ENCODE measurements around the gene PTPRQ. TPM values are rescaled to one million over a fixed set of nuclear protein-coding genes. Genes with fewer than 3 reads are reported as not detected.

PTPRQ gene
- total RNA-seq, 2 donors from 2014 or later: not detected

- Mint-ChIP-seq H3K4me3 (no peak overlapping the region), H3K4me1 (ENCODE audit: low read depth in 2 of 2) (no peaks in the 10 kb centered on the region), H3K27me3 (no peaks in the 10 kb centered on the region), H3K9me3 (peaks cover 11% of the 10 kb centered on the region), H3K36me3 (no peaks in the 10 kb centered on the region), H3K27ac (no peak overlapping the region)
- DNase-seq (ENCODE audit: low spot score) (no peak), ATAC-seq (no peak)
Observed at GRCh38 chr12:80607361-80608135, 163.5 kb downstream of the PTPRQ start.

GRCh38 chr12:80617733-80618132, 173.7 kb downstream of the PTPRQ start:
- no peaks in the 10 kb centered on the region for H3K27me3 Mint-ChIP-seq
- no peak overlapping the region for H3K27ac Mint-ChIP-seq
- no peaks in the 10 kb centered on the region for H3K36me3 Mint-ChIP-seq
- no peaks in the 10 kb centered on the region for H3K9me3 Mint-ChIP-seq
- DNase-seq (ENCODE audit: low spot score) (no peak), ATAC-seq (no peak)
- H3K4me1 Mint-ChIP-seq (ENCODE audit: low read depth in 2 of 2): no peaks in the 10 kb centered on the region
- H3K4me3 Mint-ChIP-seq: no peak overlapping the region

- no peaks in the 10 kb centered on the region for H3K36me3 Mint-ChIP-seq
- H3K27me3 Mint-ChIP-seq: no peaks in the 10 kb centered on the region
- H3K27ac Mint-ChIP-seq: no peak overlapping the region
- no peak overlapping the region for H3K4me3 Mint-ChIP-seq
- no peaks in the 10 kb centered on the region for H3K4me1 Mint-ChIP-seq (ENCODE audit: low read depth in 2 of 2)
- ATAC-seq (no peak), DNase-seq (ENCODE audit: low spot score) (no peak)
- H3K9me3 Mint-ChIP-seq: no peaks in the 10 kb centered on the region
Observed at GRCh38 chr12:80620281-80620680, 176.2 kb downstream of the PTPRQ start.

GRCh38 chr12:80622271-80622670, 178.2 kb downstream of the PTPRQ start:
- no peaks in the 10 kb centered on the region for H3K4me1 Mint-ChIP-seq (ENCODE audit: low read depth in 2 of 2)
- H3K9me3 Mint-ChIP-seq: no peaks in the 10 kb centered on the region
- DNase-seq (ENCODE audit: low spot score) (no peak), ATAC-seq (no peak)
- no peaks in the 10 kb centered on the region for H3K27me3 Mint-ChIP-seq
- H3K4me3 Mint-ChIP-seq: no peak overlapping the region
- H3K27ac Mint-ChIP-seq: no peak overlapping the region
- no peaks in the 10 kb centered on the region for H3K36me3 Mint-ChIP-seq

GRCh38 chr12:80625051-80625450, 181.0 kb downstream of the PTPRQ start:
- Mint-ChIP-seq H3K36me3 (no peaks in the 10 kb centered on the region), H3K27ac (no peak overlapping the region), H3K4me1 (ENCODE audit: low read depth in 2 of 2) (no peaks in the 10 kb centered on the region), H3K9me3 (peaks cover 5% of the 10 kb centered on the region), H3K4me3 (no peak overlapping the region), H3K27me3 (no peaks in the 10 kb centered on the region)
- DNase-seq (ENCODE audit: low spot score): no peak
- ATAC-seq: no peak

GRCh38 chr12:80625901-80626300, 181.9 kb downstream of the PTPRQ start:
- H3K27ac Mint-ChIP-seq: no peak overlapping the region
- H3K4me1 Mint-ChIP-seq (ENCODE audit: low read depth in 2 of 2): no peaks in the 10 kb centered on the region
- no peak overlapping the region for H3K4me3 Mint-ChIP-seq
- ATAC-seq (no peak), DNase-seq (ENCODE audit: low spot score) (no peak)
- peaks cover 7% of the 10 kb centered on the region for H3K9me3 Mint-ChIP-seq
- no peaks in the 10 kb centered on the region for H3K36me3 Mint-ChIP-seq
- H3K27me3 Mint-ChIP-seq: no peaks in the 10 kb centered on the region

GRCh38 chr12:80627782-80628181, 183.7 kb downstream of the PTPRQ start:
- Mint-ChIP-seq H3K9me3 (peaks cover 14% of the 10 kb centered on the region), H3K4me3 (no peak overlapping the region), H3K27ac (no peak overlapping the region), H3K36me3 (no peaks in the 10 kb centered on the region), H3K27me3 (no peaks in the 10 kb centered on the region), H3K4me1 (ENCODE audit: low read depth in 2 of 2) (no peaks in the 10 kb centered on the region)
- DNase-seq (ENCODE audit: low spot score) (no peak), ATAC-seq (no peak)

GRCh38 chr12:80632835-80633234, 188.8 kb downstream of the PTPRQ start:
- no peak for ATAC-seq
- no peaks in the 10 kb centered on the region for H3K27me3 Mint-ChIP-seq
- H3K27ac Mint-ChIP-seq: no peak overlapping the region
- no peak for DNase-seq (ENCODE audit: low spot score)
- H3K36me3 Mint-ChIP-seq: no peaks in the 10 kb centered on the region
- H3K9me3 Mint-ChIP-seq: peaks cover 14% of the 10 kb centered on the region
- H3K4me3 Mint-ChIP-seq: no peak overlapping the region
- H3K4me1 Mint-ChIP-seq (ENCODE audit: low read depth in 2 of 2): no peaks in the 10 kb centered on the region

GRCh38 chr12:80634903-80635302, 190.9 kb downstream of the PTPRQ start:
- Mint-ChIP-seq H3K9me3 (peaks cover 10% of the 10 kb centered on the region), H3K4me1 (ENCODE audit: low read depth in 2 of 2) (no peaks in the 10 kb centered on the region), H3K36me3 (no peaks in the 10 kb centered on the region), H3K27me3 (no peaks in the 10 kb centered on the region), H3K27ac (no peak overlapping the region), H3K4me3 (no peak overlapping the region)
- no peak for ATAC-seq
- no peak for DNase-seq (ENCODE audit: low spot score)

- H3K4me1 Mint-ChIP-seq (ENCODE audit: low read depth in 2 of 2): no peaks in the 10 kb centered on the region
- ATAC-seq (no peak), DNase-seq (ENCODE audit: low spot score) (no peak)
- H3K9me3 Mint-ChIP-seq: peaks cover 5% of the 10 kb centered on the region
- no peaks in the 10 kb centered on the region for H3K27me3 Mint-ChIP-seq
- peaks cover 2% of the 10 kb centered on the region for H3K36me3 Mint-ChIP-seq
- no peak overlapping the region for H3K27ac Mint-ChIP-seq
- no peak overlapping the region for H3K4me3 Mint-ChIP-seq
Observed at GRCh38 chr12:80636832-80637231, 192.8 kb downstream of the PTPRQ start.

- no peak for ATAC-seq
- H3K36me3 Mint-ChIP-seq: peaks cover 6% of the 10 kb centered on the region
Observed at GRCh38 chr12:80641936-80642335, 197.9 kb downstream of the PTPRQ start.

GRCh38 chr12:80643961-80644360, 199.9 kb downstream of the PTPRQ start:
- no peak for DNase-seq (ENCODE audit: low spot score)
- H3K9me3 Mint-ChIP-seq: peaks cover 5% of the 10 kb centered on the region
- no peaks in the 10 kb centered on the region for H3K27me3 Mint-ChIP-seq
- H3K4me3 Mint-ChIP-seq: no peak overlapping the region
- no peak overlapping the region for H3K27ac Mint-ChIP-seq
- no peaks in the 10 kb centered on the region for H3K4me1 Mint-ChIP-seq (ENCODE audit: low read depth in 2 of 2)
- no peak for ATAC-seq
- H3K36me3 Mint-ChIP-seq: peaks cover 6% of the 10 kb centered on the region

More at GRCh38 chr12:80641936-80642335, 197.9 kb downstream of the PTPRQ start:
- DNase-seq (ENCODE audit: low spot score): no peak
- peaks cover 5% of the 10 kb centered on the region for H3K9me3 Mint-ChIP-seq
- H3K4me3 Mint-ChIP-seq: no peak overlapping the region
- no peaks in the 10 kb centered on the region for H3K4me1 Mint-ChIP-seq (ENCODE audit: low read depth in 2 of 2)
- H3K27me3 Mint-ChIP-seq: no peaks in the 10 kb centered on the region
- H3K27ac Mint-ChIP-seq: no peak overlapping the region

GRCh38 chr12:80648881-80649280, 204.8 kb downstream of the PTPRQ start:
- no peak for DNase-seq (ENCODE audit: low spot score)
- ATAC-seq: no peak
- Mint-ChIP-seq H3K4me1 (ENCODE audit: low read depth in 2 of 2) (no peaks in the 10 kb centered on the region), H3K36me3 (no peaks in the 10 kb centered on the region), H3K9me3 (no peaks in the 10 kb centered on the region), H3K4me3 (no peak overlapping the region), H3K27ac (no peak overlapping the region), H3K27me3 (no peaks in the 10 kb centered on the region)

- ATAC-seq: no peak
- Mint-ChIP-seq H3K27me3 (no peaks in the 10 kb centered on the region), H3K27ac (no peak overlapping the region), H3K4me1 (ENCODE audit: low read depth in 2 of 2) (no peaks in the 10 kb centered on the region), H3K9me3 (peaks cover 13% of the 10 kb centered on the region), H3K4me3 (no peak overlapping the region), H3K36me3 (no peaks in the 10 kb centered on the region)
- DNase-seq (ENCODE audit: low spot score): no peak
Observed at GRCh38 chr12:80655751-80656150, 211.7 kb downstream of the PTPRQ start.

- Mint-ChIP-seq H3K4me1 (ENCODE audit: low read depth in 2 of 2) (no peaks in the 10 kb centered on the region), H3K36me3 (no peaks in the 10 kb centered on the region), H3K27ac (no peak overlapping the region), H3K27me3 (no peaks in the 10 kb centered on the region), H3K4me3 (no peak overlapping the region), H3K9me3 (peaks cover 13% of the 10 kb centered on the region)
- DNase-seq (ENCODE audit: low spot score): no peak
- no peak for ATAC-seq
Observed at GRCh38 chr12:80659512-80660063, 215.6 kb downstream of the PTPRQ start.
